ENCODE measurements around the gene KY.
A peak's percentile ranks its signal among the peaks of the same experiment; 100 is the strongest.

KY gene, protein sequence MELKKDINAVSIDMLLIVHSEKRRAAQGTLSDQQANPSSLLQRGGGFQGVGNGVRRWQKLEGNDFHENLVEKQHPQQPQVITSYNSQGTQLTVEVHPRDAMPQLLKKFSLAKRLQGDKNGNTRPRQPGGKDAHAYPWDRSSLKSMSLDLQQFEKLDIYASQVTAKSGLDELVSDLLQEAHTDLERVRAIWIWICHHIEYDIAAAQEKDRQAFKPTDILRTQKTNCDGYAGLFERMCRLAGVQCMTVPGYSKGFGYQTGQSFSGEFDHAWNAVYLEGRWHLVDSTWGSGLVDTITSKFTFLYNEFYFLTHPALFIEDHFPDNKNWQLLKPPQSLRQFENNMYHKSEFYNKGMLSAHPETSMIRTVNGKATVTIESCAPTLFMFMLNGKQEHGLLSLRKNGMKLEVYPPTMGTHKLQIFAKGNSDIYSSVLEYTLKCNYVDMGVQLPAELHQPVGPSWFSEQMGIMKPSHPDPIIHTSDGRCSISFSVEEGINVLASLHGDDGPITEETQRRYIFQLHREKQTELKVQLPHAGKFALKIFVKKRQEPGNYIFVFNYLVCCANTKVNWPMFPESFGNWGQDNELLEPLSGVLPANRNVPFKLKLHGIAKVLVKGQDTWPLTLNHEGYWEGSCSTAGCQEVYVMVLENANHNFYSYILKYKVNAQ

GRCh38 chr3:134650431-134651346, at the start of gene KY:
TSS of gene KY (minus strand) at chr3:134651022. CDS start at chr3:134650960, 62 bp downstream.
- no peak for TF ChIP-seq MYC (IDR thresholded peaks at IDR 0.05; ENCODE audit: low read depth, low read length)
- DNase-seq (ENCODE audit: low read depth), result peak; percentile 84
- H3K4me3 ChIP-seq (ENCODE audit: low read depth, low read length), result peak within 1 kb of the TSS; percentile 53

- DNase-seq (ENCODE audit: low read depth), result no peak
- H3K4me3 ChIP-seq (ENCODE audit: low read depth, low read length), result no peak overlapping the region
- no peak for TF ChIP-seq MYC (IDR thresholded peaks at IDR 0.05; ENCODE audit: low read depth, low read length)
- TF ChIP-seq POLR2A (IDR thresholded peaks at IDR 0.05; ENCODE audit: extremely low read depth, insufficient read length), result no peak
- TF ChIP-seq, protein P1, sequence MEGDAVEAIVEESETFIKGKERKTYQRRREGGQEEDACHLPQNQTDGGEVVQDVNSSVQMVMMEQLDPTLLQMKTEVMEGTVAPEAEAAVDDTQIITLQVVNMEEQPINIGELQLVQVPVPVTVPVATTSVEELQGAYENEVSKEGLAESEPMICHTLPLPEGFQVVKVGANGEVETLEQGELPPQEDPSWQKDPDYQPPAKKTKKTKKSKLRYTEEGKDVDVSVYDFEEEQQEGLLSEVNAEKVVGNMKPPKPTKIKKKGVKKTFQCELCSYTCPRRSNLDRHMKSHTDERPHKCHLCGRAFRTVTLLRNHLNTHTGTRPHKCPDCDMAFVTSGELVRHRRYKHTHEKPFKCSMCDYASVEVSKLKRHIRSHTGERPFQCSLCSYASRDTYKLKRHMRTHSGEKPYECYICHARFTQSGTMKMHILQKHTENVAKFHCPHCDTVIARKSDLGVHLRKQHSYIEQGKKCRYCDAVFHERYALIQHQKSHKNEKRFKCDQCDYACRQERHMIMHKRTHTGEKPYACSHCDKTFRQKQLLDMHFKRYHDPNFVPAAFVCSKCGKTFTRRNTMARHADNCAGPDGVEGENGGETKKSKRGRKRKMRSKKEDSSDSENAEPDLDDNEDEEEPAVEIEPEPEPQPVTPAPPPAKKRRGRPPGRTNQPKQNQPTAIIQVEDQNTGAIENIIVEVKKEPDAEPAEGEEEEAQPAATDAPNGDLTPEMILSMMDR (IDR thresholded peaks at IDR 0.05; ENCODE audit: low read depth, low read length), result no peak
- no peak for TF ChIP-seq MAX (IDR thresholded peaks at IDR 0.05; ENCODE audit: low read depth, low read length)
These were observed 48.9 kb upstream of the KY start for GRCh38 chr3:134699721-134700120.

DNA sequence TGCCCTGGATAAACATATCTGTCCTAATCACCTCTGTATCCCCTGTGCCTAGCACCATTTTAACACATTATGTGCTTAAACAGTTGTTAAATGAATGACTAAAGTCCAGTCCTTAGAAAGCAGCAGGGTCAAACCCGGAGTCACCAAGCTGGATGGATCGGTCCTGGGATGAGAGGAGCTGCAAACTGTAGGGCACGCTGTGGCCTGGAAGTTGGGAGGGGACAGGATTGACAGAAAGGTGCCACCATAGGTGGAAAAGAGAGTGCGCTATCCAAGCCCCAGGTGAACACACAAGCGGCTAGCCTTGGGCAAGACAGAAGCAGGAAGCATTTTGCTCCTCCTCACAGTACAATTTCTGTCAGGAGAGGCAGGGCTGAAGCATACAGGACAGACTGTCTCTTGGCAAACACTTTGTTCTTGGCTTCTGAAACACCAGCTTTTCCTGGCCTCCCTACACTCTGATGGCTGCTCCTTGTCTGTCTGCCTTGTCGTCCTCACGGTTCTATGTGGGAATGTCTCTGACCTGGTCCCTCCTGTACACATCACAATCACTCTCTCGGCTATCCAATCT, 48.4 kb upstream of the KY start:
- TF ChIP-seq MAX (IDR thresholded peaks at IDR 0.05; ENCODE audit: low read depth, low read length), result no peak
- no peak for TF ChIP-seq MYC (IDR thresholded peaks at IDR 0.05; ENCODE audit: low read depth, low read length)
- TF ChIP-seq POLR2A (IDR thresholded peaks at IDR 0.05; ENCODE audit: extremely low read depth, insufficient read length), result no peak
- TF ChIP-seq, protein P1 (IDR thresholded peaks at IDR 0.05; ENCODE audit: low read depth, low read length), result no peak
- no peak for DNase-seq (ENCODE audit: low read depth)

GRCh38 chr3:134697830-134698689, 47.2 kb upstream of the KY start:
- no peak overlapping the region for H3K4me3 ChIP-seq (ENCODE audit: low read depth, low read length)
- no peak for DNase-seq (ENCODE audit: low read depth)
- no peak for TF ChIP-seq POLR2A (IDR thresholded peaks at IDR 0.05; ENCODE audit: extremely low read depth, insufficient read length)
- TF ChIP-seq, protein P1 (IDR thresholded peaks at IDR 0.05; ENCODE audit: low read depth, low read length), result no peak
- no peak for TF ChIP-seq MYC (IDR thresholded peaks at IDR 0.05; ENCODE audit: low read depth, low read length)
- TF ChIP-seq MAX (IDR thresholded peaks at IDR 0.05; ENCODE audit: low read depth, low read length), result no peak

More for the DNA sequence above, 48.4 kb upstream of the KY start:
- H3K4me3 ChIP-seq (ENCODE audit: low read depth, low read length), result no peak overlapping the region

DNA sequence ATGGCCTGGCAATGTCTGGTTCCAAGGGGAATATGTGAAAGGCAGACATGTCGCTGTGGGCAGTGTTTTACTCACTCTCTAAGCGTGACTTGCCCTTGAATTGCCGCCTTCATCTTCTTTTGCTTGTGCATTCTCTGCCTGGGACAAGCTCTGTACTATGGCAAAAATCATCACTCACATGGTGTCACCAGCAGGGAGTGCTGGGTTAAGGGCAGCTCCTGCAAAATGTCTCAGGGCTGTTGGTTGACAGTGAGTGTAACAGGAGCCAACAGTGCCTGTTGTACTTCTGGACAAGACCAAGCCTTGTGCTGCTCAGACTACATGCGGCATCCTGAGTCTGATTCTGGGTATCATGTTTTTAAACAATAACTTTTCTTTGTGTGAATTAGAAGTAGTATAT, 45.3 kb upstream of the KY start:
- no peak overlapping the region for H3K4me3 ChIP-seq (ENCODE audit: low read depth, low read length)
- TF ChIP-seq MAX (IDR thresholded peaks at IDR 0.05; ENCODE audit: low read depth, low read length) (no peak), MYC (IDR thresholded peaks at IDR 0.05; ENCODE audit: low read depth, low read length) (no peak), POLR2A (IDR thresholded peaks at IDR 0.05; ENCODE audit: extremely low read depth, insufficient read length) (no peak)
- TF ChIP-seq, protein P1 (IDR thresholded peaks at IDR 0.05; ENCODE audit: low read depth, low read length), result no peak
- no peak for DNase-seq (ENCODE audit: low read depth)
